Thyroid gland (tissue), 4 donors: ENCODE measurements around the gene SLC24A4.

Experiments used
- POLR2A ChIP-seq, 2 donors: fragments of 450-650 bp; IDR thresholded peaks; one replicate each; pipeline ENCODE4 v1.6.1; 2017; ENCODE audit warnings: antibody characterized with exemption in 2 of 2, mild to moderate bottlenecking in 2 of 2, moderate library complexity in 1 of 2
- TF ChIP-seq, protein P1 (sequence below), 6 experiments: fragments of 200-600 bp in 3 of 6; fragments of 450-650 bp in 3 of 6; sonication (generic) in 3 of 6; IDR thresholded peaks; one replicate each; pipeline ENCODE4 v1.5.1; 2016 to 2019; ENCODE audit warnings: antibody characterized with exemption in 6 of 6, mild to moderate bottlenecking in 2 of 6, inconsistent platforms in 1 of 6, moderate library complexity in 1 of 6

- TF ChIP-seq, protein P1, sequence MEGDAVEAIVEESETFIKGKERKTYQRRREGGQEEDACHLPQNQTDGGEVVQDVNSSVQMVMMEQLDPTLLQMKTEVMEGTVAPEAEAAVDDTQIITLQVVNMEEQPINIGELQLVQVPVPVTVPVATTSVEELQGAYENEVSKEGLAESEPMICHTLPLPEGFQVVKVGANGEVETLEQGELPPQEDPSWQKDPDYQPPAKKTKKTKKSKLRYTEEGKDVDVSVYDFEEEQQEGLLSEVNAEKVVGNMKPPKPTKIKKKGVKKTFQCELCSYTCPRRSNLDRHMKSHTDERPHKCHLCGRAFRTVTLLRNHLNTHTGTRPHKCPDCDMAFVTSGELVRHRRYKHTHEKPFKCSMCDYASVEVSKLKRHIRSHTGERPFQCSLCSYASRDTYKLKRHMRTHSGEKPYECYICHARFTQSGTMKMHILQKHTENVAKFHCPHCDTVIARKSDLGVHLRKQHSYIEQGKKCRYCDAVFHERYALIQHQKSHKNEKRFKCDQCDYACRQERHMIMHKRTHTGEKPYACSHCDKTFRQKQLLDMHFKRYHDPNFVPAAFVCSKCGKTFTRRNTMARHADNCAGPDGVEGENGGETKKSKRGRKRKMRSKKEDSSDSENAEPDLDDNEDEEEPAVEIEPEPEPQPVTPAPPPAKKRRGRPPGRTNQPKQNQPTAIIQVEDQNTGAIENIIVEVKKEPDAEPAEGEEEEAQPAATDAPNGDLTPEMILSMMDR (IDR thresholded peaks at IDR 0.05) = no peak
- no peak for TF ChIP-seq POLR2A (IDR thresholded peaks at IDR 0.05)
Measured at GRCh38 chr14:92513966-92514843, 191.2 kb downstream of the SLC24A4 start.
